ENCODE data around the gene DSG3. TPM values are rescaled to one million over a fixed set of nuclear protein-coding genes. Genes with fewer than 3 reads are reported as not detected.

DSG3 gene
- total and polyA plus RNA-seq, 2 of the 13 experiments (the other 11 are each of a cell fraction or from before 2014, with no cell fraction given) = not detected

GRCh38 chr18:31510319-31510718, 62.8 kb downstream of the DSG3 start (continued):
- TF ChIP-seq NR2F6 (IDR thresholded peaks at IDR 0.05) = peak; percentile 45; the same call in 1 of the 2 replicates
- TF ChIP-seq NR2F6 (CRISPR knock-in tag; IDR thresholded peaks at IDR 0.05) = no peak
- no peak for TF ChIP-seq ELF1 (CRISPR knock-in tag; IDR thresholded peaks at IDR 0.05)
- no peak for TF ChIP-seq NFE2L2 (IDR thresholded peaks at IDR 0.05; ENCODE audit: low read length)
- TF ChIP-seq NKX3-1 (CRISPR knock-in tag; IDR thresholded peaks at IDR 0.05) = no peak
- no peak for TF ChIP-seq ARNT2 (CRISPR knock-in tag; IDR thresholded peaks at IDR 0.05; ENCODE audit: low read depth)
- no peak for TF ChIP-seq XBP1 (CRISPR knock-in tag; IDR thresholded peaks at IDR 0.05)
- TF ChIP-seq YEATS4 (CRISPR knock-in tag; IDR thresholded peaks at IDR 0.05; ENCODE audit: borderline replicate concordance) = no peak
- TF ChIP-seq DZIP1 (CRISPR knock-in tag; IDR thresholded peaks at IDR 0.05) = no peak
- TF ChIP-seq ZNF207 (IDR thresholded peaks at IDR 0.05; ENCODE audit: borderline replicate concordance) = no peak
- TF ChIP-seq BRF2 (CRISPR knock-in tag; IDR thresholded peaks at IDR 0.05) = no peak
- TF ChIP-seq FOXM1 (CRISPR knock-in tag; IDR thresholded peaks at IDR 0.05) = no peak
- no peak for TF ChIP-seq ZHX1 (CRISPR knock-in tag; IDR thresholded peaks at IDR 0.05; ENCODE audit: low read depth)
- no peak for TF ChIP-seq ZNF749 (CRISPR knock-in tag; IDR thresholded peaks at IDR 0.05; ENCODE audit: borderline replicate concordance)
- TF ChIP-seq ETV6 (CRISPR knock-in tag; conservative IDR thresholded peaks at IDR 0.05) = no peak
- no peak for TF ChIP-seq GATAD1 (CRISPR knock-in tag; IDR thresholded peaks at IDR 0.05)
- no peak for TF ChIP-seq ZBTB37 (CRISPR knock-in tag; IDR thresholded peaks at IDR 0.05)
- no peak for TF ChIP-seq ZNF788 (CRISPR knock-in tag; IDR thresholded peaks at IDR 0.05; ENCODE audit: borderline replicate concordance)
- TF ChIP-seq SRY (CRISPR knock-in tag; IDR thresholded peaks at IDR 0.05) = no peak
- no peak for TF ChIP-seq ZNF549 (CRISPR knock-in tag; IDR thresholded peaks at IDR 0.05)
